ENCODE measurements around the gene GFOD1.

DNA sequence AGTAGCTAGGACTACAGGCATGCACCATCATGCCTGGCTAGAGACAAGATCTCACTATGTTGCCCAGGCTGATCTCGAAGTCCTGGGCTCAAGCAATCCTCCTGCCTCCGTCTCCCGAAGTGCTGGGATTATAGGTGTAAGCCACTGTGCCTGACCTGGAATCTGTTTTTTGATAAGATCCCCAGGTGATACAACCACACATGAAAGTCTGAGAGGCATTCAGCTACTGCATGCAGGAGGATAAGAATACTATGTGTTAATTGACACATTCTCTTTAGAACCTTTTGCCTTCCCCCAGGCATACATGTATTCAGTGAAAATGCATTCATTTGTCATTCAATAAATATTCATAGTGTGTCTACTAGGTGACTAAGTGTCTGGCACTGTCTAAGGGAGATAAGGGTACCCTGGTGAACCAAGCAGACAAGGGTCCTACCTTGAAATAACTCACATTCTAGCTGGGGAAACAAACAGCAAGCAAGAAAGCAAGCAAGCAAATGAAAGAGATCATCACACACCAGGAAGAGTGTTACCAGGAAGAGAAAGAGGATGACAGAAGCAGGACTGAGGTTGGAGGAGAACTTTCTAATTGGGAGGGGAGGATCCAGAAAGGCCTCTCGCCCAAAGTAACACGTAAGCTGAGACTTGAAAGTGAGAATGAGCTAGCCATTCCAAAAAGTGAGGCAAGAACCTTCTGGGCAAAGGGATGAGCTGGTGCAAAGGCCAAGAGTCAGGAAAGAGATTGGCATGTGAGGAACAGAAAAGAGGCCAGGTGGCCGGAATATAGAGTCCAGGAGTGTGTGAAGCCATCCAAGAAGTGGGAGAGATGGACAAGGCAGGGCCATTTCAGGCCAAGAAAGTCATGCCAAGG lies 6.5 kb downstream of the GFOD1 start:
- TF ChIP-seq, protein P1, sequence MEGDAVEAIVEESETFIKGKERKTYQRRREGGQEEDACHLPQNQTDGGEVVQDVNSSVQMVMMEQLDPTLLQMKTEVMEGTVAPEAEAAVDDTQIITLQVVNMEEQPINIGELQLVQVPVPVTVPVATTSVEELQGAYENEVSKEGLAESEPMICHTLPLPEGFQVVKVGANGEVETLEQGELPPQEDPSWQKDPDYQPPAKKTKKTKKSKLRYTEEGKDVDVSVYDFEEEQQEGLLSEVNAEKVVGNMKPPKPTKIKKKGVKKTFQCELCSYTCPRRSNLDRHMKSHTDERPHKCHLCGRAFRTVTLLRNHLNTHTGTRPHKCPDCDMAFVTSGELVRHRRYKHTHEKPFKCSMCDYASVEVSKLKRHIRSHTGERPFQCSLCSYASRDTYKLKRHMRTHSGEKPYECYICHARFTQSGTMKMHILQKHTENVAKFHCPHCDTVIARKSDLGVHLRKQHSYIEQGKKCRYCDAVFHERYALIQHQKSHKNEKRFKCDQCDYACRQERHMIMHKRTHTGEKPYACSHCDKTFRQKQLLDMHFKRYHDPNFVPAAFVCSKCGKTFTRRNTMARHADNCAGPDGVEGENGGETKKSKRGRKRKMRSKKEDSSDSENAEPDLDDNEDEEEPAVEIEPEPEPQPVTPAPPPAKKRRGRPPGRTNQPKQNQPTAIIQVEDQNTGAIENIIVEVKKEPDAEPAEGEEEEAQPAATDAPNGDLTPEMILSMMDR (IDR thresholded peaks at IDR 0.05): no peak
- TF ChIP-seq POLR2A (IDR thresholded peaks at IDR 0.05) (no peak), EP300 (IDR thresholded peaks at IDR 0.05) (no peak)

Data from ovary (tissue), 3 donors.